ENCODE data around the gene CEP57L1.

DNA sequence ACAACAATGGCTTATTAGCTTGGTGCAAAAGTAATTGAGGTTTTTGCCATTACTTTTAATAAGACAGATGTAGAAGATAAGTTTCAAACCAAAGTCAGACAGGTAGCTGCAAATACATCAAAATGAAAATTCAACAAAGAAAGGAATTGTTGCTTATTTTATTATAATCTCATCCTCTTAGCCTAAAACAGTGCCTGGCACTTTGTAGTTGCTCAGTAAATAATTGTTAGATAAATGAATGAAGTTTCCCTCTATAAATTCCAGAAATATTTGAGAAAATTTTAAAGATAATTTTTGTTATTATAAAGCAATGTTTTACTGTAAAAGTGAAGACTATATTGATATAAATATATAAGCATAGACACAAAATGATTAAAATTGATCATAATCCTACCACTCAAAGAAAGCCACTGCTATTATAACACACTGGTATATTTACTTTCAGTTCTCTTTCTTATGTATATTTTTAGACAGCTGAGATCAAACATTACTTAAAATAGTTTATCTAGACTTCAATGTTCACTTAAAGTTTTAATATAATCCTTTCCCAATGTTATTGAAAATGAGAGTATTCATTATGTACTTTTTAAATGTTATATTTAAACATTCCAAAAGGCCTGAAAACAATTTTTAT is 43.2 kb upstream of the CEP57L1 start:
- TF ChIP-seq ZNF274 (IDR thresholded peaks at IDR 0.05; ENCODE audit: low read depth, low read length) (no peak), YY1 (IDR thresholded peaks at IDR 0.05; ENCODE audit: insufficient read depth, insufficient read length) (no peak), SUZ12 (IDR thresholded peaks at IDR 0.05; ENCODE audit: extremely low read depth, insufficient read depth, insufficient read length) (no peak)
